ENCODE results near the gene SCGB1C1.
A peak's percentile ranks its signal among the peaks of the same experiment; 100 is the strongest.

SCGB1C1 gene

GRCh38 chr11:240315-240714 lies 47.4 kb downstream of the SCGB1C1 start:
- no peak for TF ChIP-seq CTCF (IDR thresholded peaks at IDR 0.05; ENCODE audit: control insufficient read depth, extremely low read depth, insufficient read depth)
- peak overlapping the region; percentile 34 for H3K4me3 ChIP-seq (ENCODE audit: low read depth, low read length)
- peak; percentile 95 for DNase-seq (ENCODE audit: low read depth)

- no peak for TF ChIP-seq CTCF (IDR thresholded peaks at IDR 0.05; ENCODE audit: control insufficient read depth, extremely low read depth, insufficient read depth)
- H3K4me3 ChIP-seq (ENCODE audit: low read depth, low read length), result no peak overlapping the region
- no peak for DNase-seq (ENCODE audit: low read depth)
These were observed 48.8 kb downstream of the SCGB1C1 start for GRCh38 chr11:241634-242033.

Measured in LNCaP clone FGC (cell line).